NCI-H187 treated with DMSO at 0.1 percent for 48 hours (cell line): ENCODE measurements around the gene INIP.

Experiments used
- DNase-seq: peaks from one replicate; lab custom pipeline; 2025; lab: John Stamatoyannopoulos, UW

The INIP gene, protein sequence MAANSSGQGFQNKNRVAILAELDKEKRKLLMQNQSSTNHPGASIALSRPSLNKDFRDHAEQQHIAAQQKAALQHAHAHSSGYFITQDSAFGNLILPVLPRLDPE

DNA sequence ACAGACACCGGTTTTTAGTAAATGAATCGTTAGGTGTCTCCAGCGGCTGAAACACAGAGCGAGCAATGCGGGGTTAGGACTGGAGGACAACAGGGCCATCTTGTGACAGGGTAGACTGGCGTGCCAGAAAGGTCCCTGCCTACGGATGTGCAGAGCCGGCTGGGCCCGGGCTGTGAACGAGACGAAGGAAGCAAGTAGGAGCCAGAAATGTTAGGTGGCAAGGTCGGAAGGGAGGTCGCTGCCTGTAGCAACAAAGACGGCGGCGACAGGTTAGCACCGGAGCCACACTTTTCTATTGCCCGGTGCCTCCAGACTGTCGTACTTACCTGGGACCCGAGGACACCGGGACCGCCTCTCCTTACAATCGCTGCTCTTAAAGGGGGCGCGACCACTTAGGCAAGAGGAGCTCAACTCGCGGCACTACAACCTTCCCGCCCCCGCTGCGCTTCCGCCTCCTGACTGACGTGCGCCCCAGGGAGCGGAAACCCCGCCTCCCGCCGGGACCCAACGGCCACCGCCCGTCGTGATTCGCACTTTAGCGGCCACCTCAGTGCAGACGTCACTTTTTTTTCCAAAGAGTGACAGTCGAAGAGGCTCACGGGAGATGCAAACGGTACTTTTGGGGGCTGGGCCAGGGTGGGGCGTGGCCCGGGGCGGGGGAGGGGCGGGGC is at the start of gene INIP:
Gene INIP (minus strand): TSS at position 457 of the 671 bp plus-strand sequence. CDS start 1,632 bp downstream, outside the sequence.
- peak; percentile 57 for DNase-seq

DNA sequence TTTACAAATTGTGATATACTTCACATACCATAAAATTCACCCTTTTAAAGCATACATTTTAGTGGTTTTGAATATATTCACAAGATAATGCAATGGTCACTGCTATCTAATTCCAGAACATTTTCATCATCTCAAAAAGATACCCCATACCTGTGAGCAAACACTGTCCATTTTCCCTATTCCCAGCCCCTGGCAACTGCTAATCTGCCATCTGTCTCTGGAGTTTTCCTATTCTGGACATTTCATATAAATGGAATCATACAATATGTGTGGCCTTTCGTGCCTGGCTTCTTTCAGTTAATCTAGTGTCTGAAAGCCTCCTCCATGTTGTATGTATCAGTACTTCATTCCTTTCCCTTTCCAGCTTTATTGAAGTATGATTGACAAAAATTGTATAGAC is 47.4 kb upstream of the INIP start:
- no peak for DNase-seq

DNA sequence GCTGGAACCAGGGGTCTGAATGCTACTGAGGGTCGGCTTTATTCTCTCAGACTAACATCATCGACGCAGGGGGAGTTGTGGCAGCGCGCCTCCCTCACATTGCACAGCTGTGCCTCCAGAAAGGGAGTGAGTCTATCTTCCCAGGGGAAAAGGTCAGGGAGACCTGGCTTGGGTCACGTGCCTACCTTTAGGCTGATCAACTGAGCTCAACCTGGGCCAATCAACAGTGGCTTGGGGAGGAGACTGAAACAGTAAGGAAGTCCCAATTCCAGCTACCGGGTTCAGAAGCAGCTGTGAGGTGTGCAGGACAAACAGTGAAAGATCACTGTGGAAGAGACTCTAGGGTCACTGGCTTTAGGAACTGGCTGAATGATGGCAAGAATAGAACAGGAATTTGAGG is 46.9 kb upstream of the INIP start:
- DNase-seq, result no peak

DNA sequence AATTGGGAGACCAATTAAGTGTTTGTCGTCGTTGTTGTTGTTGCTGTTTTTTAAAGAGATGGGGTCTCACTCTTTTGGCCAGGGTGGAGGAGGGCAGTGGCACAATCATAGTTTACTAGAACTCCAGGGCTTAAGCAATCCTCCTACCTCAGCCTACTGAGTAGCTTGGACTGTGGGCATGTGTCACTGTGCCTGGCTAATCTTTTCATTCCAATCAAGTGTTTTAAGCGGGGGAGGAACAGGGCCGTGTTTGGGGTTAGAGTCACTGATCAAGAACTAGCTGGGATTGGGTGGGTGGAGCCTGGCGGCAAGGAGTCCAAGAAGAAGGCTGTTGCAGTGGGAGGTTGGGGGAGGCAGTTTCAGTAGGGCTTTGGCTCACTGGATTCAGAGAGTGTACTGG is 46.4 kb upstream of the INIP start:
- DNase-seq, result no peak

DNA sequence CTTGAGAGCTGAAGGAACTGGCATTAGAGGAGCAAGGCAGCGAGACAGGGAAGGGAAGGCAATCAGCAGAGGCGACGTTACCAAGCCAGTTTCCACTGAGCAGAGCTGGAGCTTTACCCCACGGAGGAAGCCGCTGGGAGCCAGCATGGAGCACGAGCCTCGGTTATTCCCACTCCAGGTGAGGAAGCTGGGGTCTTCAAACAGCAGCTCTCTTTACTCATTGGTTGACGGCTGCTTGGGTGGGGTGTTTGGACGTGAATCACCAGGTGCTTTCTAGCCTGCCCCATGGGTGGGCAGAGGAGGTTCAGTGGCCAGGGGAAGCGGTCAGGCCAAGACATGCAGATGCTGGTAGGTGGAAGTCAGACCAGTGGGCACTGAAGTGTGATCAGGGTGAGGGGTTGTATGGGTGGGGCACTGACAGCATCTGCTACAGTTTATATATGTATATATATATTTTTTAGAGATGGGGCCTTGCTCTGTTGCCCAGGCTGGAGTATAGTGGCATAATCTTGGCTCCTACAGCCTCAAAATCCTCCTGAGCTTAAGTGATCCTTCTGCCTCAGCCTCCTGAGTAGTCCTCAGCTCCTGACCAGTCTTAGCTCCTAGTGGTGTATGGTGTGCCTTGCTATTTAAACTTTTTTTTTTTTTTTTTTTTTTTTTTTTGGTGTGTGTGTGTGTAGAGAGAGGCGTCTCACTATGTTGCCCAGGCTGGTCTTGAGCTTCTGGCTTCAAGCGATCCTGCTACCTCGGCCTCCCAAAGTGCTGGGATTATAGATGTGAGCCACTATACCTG is 45.0 kb upstream of the INIP start:
- DNase-seq, result no peak

DNA sequence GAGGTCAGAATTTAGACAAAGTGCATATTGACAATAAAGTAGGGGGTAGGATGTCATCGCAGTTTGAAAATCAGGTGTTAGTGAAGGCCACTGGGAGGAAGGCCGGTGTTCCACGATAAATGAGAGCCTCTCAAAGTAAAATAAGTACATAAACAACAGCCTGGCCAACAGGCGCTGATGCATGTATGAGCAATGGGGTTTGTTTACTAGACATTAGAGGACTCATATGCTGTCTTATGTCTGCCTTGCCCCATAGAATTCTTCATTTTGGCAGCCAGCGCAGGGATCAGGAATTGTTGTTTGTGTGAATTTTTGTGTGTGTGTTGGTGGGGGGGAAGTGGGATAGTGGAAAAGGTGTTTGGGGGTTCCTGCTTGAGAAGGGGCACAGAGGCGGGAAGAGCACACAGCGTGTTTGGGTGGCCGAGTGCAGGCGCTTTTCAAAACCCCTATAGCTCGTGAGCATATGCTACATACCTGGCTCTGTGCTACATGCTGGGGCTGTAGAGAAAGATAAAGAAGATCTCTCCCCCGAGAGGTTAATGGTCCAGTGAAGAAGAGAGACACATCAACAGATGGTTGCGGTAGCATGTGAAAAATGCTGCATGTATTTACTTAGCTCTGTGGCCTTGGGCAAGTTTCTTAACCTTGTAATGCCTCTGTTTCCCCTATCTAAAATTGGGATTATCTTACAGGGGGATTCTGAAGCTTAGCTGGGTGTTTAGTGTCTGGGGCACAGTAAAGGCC is 44.2 kb upstream of the INIP start:
- DNase-seq, result no peak

DNA sequence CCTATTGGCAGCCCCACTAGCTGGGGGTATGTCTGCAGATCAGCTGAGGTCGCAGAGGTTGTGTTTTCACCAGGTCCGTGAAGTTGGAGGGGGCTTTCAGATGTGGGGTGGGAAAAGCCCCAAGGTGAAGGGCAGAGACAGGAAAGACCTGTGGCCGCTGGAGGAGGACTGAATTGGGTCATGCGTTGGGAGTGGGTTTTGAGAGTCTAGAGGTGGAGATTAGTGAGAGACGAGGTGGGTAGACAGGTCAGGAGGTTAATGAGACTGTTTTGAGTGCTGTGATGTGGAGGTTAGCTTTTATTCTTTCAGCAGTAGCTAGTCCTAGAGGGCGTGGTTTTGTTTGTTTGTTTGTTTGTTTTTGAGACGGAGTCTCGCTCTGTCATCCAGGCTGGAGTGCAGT is 42.9 kb upstream of the INIP start:
- DNase-seq, result no peak

DNA sequence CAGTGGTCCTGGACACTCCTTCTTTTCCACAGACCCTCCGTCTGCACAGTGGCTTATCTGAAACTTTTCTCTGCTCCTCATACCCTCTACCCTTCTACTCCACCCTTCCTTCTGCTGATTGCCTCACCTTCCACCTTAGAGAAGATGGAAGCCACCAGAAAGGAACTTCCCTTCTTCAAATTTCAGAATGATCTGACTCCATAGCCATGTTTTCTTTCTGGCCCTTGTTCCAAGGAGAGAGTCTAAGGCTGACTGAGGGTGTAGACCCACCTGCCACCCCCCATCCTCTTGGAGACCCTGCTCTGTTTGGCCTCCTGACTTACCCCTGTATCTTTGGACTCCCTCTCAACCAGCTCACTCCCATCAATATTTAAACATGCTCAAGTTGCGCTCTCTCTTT is 40.0 kb upstream of the INIP start:
- DNase-seq, result no peak

DNA sequence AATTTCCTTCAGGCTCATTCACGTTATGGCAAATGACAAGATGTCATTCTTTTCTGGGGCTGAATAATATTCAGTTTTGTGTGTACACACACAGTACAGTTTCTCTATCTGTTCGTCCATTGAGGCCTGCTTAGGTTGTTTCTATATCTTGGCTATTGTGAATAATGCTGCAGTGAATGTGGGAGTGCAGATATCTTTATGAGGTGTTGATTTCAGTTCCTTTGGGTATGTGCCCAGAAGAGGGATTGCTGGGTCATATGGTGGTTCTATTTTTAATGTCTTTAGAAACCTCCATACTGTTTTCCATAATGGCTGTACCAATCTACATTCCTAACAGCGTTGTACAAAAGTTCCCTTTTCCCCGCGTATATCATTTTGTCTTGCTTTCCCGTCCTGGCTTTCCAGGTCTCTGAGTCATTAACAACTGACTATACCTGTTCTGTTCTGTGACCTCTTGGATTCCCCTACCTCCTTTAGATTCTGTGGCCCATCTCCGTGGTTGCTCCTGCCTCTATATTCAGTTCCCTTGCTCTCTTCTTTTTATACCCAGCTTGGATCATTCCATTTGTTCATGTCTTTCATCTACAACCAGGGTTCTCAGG is 39.5 kb upstream of the INIP start:
- no peak for DNase-seq

DNA sequence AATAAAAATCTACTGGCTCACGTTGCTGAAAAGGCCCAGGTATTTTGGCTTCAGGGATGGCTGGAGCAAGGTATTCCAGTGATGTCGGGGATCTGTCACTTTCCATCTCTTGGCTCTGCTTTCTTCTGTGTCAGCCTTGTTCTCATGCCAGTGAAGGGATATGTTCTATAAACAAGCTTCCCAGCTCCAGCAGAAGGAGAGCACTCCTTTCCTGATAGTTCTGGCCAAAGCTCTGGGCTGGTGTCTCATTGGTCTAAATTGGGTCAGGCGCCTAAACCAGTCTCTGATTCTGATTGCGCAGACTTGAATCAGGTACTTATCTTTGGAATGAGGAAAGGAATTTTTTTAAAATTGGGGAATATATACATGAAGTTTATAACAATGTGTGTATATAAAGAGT is 37.8 kb upstream of the INIP start:
- no peak for DNase-seq

DNA sequence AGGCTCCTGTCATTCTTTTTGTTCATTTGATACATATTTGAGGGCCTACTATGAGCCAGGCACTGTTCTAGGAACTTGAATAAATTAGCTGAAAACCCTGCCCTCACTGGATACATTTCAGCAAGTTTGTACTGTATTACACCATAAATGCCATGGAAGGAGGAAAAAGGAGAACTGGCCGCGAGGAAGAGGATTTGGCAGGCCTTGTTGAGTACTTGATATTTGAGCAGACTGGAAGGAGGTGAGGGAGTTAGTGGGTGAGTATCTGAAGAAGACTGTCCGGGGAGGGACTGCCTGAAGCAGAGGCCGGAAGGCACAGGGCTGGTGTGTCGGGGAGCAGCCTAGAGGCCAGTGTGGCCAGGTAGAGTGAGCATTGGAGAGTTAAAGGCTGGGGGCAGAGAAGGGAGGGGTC is 37.1 kb upstream of the INIP start:
- no peak for DNase-seq

DNA sequence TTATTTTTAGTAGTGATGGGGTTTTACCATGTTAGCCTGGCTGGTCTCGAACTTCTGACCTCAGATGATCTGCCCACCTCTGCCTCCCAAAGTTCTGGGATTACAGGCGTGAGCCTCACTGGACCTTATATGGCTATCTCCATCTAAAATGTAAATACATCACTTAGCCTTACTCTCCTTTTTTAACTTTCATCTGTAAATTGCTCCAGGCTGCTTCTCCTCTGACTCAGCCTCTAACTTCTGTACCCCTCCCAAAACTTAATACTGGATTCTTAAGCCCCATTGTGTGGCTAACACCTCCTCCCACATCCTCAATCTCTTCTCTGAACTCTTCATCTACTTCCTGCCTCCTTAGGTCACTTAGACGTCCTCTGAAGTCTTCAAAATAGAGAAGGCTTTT is 36.7 kb upstream of the INIP start:
- DNase-seq, result no peak

DNA sequence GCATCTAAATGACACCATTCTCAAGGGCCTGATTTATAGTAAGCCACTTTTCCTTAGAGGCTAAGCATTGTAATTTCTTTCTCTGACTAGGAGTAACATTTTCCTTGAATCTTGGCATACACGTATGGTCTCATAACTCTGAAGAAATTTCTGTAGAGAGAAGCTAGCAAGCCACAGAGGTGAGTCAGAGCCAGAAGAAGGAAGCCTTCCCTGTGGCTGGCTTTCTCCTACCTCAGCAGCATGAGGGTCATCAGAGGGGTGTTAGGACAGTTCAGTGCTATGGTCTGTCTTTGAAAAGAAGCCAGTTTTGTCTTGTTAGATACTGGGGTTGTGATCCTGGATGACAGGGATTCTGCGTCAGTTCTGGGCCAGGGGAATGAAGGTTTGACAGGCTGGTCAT is 35.8 kb upstream of the INIP start:
- DNase-seq, result no peak

DNA sequence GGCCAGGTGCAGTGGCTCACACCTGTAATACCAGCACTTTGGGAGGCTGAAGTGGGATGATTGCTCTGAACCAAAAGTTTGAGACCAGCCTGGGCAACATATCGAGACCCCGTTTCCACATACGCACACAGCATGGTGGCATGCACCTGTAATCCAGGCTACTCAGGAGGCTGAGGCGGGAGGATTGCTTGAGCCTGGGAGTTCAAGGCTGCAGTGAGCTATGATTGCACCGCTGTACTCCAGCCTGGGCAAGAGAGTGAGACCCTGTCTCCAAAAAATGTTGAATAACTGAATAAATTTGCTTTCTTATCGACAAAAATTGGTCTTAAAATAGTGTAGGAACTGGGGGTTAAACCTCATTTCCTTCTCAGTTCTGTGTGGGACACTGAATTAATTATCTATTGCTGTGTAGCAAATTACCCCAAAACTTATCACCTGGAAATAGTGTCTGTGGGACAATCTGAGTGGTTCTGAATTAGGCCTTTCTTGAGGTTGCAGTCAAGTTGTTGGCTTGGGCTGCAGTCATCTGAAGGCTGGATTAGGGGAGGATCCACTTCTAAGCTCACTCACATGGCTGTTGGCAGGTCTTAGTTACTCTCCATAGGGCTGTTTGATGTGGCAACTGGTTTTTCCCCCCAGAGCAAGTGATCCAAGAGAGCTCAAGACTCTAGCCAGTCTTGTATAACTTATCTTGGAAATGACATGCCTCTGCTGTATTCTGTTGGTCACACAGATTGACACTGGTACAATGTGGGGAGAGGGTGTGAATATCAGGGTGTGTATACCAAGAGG is 34.6 kb upstream of the INIP start:
- DNase-seq, result no peak

DNA sequence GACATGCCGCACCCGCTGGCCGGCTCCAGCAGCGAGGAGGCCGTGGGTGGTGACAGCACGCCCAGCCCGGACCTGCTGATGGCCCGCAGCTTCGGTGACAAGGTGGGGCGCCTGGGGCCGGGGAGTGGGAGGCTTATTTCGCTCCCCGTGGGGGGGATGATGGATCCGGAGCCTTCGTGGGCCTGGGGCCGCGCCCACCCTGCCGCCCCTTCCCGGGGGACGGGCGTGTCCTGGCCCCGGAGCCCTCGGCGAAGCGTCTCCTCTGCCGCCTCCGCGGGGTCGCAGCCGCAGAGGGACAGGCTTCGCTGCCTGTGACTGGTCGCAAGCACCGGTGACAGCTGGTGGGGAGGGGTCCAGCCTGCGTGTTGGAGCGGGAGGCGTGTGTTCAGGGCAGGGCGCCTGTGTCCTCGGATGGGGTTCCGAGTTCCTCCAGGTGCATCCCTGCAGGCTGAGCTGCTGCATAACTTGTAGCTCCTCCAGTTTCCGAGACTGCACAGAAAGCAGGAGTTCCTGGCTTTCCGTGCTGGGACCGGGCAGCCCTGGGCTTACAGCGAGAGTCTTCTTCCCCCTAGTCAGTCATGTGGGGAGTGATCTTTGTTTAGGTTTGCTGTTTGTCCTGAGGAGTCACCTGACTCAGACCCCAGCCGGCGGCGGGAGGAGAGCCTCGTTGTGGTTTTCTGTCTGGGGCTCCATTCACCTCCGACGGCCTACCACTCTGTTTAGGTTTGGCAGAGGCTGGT is 33.3 kb upstream of the INIP start:
- no peak for DNase-seq

DNA sequence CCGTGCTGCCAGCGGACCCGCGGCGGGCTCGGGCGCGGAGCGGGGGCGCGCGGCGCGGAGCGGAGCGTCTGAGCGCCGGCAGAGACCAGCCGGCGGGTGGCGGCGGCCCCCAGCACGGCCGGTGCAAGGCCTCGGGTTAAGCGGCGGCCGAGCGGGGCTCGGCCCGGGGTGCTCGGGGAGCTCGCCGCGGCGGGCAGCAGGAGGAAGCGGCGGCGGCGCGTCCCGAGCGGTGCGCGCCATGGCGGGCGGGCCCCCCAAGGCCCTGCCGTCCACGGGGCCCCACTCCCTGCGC is 32.8 kb upstream of the INIP start:
- DNase-seq, result no peak

DNA sequence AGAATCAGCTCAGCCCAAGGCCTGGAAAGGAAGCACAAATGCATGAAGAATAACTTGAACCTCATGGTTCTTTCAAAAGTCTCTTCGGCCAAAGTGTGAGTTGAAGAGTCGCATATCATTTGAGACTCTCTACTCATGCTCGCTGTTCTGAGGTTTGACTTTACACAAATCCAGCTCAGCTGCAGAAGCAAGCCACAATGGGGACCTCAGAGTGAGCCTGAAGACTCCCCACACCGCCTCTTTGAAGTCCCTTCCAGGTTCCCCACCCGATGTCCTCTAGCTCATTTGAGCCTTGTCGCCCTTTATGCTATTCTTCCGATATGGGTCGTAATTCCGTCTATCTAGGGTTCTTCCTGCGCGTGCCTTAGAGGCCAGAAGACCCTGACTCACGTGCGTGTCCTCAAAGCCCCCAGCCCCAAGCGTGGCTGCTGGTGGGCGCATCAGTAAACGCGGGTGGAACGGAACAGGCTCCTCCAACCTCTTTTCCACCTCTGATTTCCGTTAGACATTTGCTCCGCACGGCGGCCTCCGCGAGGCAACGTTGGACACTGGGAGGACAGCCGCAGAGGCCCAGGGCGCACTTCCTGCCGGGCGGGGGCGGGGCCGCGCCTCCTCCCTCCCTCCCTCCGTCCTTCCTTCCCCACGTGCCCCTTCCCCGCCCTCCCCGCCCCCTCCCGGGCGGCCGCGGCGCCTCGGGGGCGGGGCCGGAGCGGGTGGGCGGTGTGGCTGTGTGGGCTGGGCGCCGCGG is 32.3 kb upstream of the INIP start, which contains the start of gene SNX30:
Gene SNX30 (plus strand): TSS at position 745 of the 748 bp plus-strand sequence. CDS start 242 bp downstream, outside the sequence.
- no peak for DNase-seq

DNA sequence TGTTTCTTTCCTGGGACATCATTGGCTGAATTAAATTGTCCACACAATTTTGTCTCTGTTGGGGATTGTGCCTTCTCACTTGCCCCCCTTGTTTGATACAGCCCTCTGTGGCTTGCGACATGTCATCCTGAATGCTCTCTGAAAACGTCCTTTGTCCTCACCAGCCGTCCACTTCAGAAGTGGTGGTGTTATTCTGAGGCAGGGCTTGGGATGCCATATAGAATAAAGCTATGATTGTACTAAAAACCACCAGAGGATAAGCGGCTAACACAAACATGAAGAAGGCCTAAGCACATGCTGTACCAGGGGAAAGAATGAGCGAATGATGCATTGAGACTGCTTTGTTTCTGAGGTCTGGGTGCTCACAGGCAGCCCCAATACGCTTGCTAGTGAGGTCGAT is 29.2 kb upstream of the INIP start:
- DNase-seq, result no peak

DNA sequence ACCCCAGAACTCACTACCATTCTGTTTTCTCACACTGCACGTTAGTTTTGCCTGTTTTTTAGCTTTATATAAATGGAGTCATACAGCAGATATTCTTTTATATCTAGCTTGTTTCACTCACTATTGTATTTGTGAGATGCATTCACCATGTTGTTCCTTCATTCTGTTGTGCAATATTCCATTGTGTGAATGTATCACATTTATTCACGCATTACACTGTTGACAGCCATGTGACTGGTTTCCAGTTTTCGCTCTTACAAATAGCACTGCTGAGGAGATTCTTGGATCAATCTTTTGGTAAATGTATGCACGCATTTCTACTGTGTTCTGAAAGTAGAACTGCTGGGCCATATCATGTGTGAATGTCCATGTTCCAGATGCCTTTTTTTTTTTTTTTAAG is 26.3 kb upstream of the INIP start:
- no peak for DNase-seq

DNA sequence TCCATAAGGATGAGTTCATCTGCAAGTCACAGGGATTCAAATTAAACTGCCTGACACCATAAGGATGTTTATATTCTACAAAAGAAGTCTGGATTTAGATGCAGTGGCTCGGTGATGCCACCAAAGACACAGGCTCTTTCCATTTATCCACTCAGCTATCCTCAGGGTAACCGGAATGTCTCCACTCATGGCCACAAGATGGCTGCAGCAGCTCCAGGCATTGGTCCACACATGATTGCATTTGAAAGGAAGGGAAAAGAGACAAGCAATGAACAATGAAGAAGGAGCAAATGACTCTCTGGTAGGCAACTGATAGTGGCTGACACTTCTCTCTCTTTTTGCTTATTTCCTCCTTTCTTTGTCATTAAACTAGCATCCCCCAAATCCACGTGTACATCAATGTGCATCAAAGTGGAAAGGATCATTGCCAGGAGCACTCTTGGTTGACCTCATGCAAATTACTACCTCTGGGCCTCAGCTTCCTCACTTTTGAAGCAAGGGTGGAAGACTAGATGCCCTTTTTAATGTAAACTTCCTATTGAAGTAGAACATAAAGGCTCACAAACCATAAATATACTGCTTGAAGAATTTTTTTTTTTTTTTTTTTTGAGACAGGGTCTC is 25.4 kb upstream of the INIP start:
- DNase-seq, result no peak
